T-helper 17 cell (primary cell): ENCODE results near the gene HIRIP3. TPM values are rescaled to one million over a fixed set of nuclear protein-coding genes. Genes with fewer than 3 reads are reported as not detected.

ENCODE experiments used
- ATAC-seq: fragments of 150-1000 bp; cut with Tn5 transposase; 2 replicates; pipeline ENCODE4 v1.10.0; 2021; ENCODE audit warnings: mild to moderate bottlenecking, moderate library complexity
- DNase-seq, 3 donors: peaks; one replicate each; pipeline versions ENCODE4 v3.0.0 to v3.0.0-alpha.2; 2020 to 2021
- H3K9me3 ChIP-seq: one replicate; pipeline ENCODE4 v1.7.0; 2013; ENCODE audit warnings: low read length, mild to moderate bottlenecking; ENCODE audit not compliant: control insufficient read depth, poor library complexity, severe bottlenecking
- H3K27ac Mint-ChIP-seq: one replicate; pipeline ENCODE4 v1.8.0; 2022; ENCODE audit warnings: mild to moderate bottlenecking, moderate library complexity, mixed read lengths
- H3K27me3 Mint-ChIP-seq: one replicate; pipeline ENCODE4 v1.8.0; 2022; ENCODE audit warnings: mixed read lengths
- H3K36me3 Mint-ChIP-seq: one replicate; pipeline ENCODE4 v1.8.0; 2022; ENCODE audit warnings: low read depth, mixed read lengths
- H3K4me1 Mint-ChIP-seq: one replicate; pipeline ENCODE4 v1.8.0; 2022; ENCODE audit warnings: mild to moderate bottlenecking, mixed read lengths
- H3K4me3 Mint-ChIP-seq: one replicate; pipeline ENCODE4 v1.8.0; 2022; ENCODE audit warnings: mild to moderate bottlenecking, moderate library complexity, mixed read lengths
- total RNA-seq, 4 donors: library from RNA in 2 of 4; stranded (reverse) in 2 of 4; gene quantifications; one replicate each; pipeline ENCODE4 v1.2.3 and lab custom pipeline; 2022 to 2026

Gene HIRIP3
- total RNA-seq, 2 donors from 2014 or later, result 11.3 to 11.5 TPM

DNA sequence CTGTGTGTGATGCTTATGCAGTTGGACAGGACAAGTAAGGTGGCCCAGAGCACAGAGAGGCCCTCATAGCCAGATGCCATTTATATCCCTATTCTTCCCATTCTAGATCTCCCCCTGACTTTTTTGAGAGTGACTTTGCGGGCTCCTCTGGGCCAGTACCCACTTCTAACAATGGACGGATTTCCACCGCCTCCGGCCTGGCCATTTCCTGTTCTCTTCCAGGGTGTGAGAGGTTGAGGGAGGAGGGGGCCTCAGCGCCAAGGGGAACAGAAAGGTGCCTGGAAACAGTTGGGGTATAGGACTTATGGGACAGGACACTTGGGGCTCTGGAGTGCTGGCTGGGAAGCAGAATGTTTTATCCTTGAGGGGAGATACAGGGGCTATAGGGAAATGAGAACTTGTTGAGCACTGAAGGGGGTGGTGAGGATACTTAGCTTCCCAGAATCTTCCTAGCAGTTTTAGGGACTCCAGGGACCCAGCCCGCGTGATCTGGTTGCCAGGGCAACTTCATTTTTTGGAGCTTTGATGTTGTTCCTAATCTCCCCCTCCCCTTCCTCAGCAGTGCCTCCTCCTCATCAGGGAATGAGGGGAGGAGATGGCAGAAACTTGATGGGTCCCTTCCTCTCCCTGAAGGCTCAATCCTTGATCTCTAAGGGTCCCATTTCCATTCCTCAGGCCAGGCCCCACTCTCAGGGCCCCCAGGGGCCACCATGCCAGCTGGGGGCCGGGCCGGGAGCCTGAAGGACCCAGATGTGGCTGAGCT is 18.2 kb downstream of the HIRIP3 start:
- Mint-ChIP-seq H3K27ac (peak overlapping the region; percentile 92), H3K27me3 (no peaks in the 10 kb centered on the region), H3K36me3 (peaks cover 4% of the 10 kb centered on the region), H3K4me3 (no peak overlapping the region), H3K4me1 (peaks cover 33% of the 10 kb centered on the region)
- ATAC-seq (no peak), DNase-seq (no peak)
- no peaks in the 10 kb centered on the region for H3K9me3 ChIP-seq

DNA sequence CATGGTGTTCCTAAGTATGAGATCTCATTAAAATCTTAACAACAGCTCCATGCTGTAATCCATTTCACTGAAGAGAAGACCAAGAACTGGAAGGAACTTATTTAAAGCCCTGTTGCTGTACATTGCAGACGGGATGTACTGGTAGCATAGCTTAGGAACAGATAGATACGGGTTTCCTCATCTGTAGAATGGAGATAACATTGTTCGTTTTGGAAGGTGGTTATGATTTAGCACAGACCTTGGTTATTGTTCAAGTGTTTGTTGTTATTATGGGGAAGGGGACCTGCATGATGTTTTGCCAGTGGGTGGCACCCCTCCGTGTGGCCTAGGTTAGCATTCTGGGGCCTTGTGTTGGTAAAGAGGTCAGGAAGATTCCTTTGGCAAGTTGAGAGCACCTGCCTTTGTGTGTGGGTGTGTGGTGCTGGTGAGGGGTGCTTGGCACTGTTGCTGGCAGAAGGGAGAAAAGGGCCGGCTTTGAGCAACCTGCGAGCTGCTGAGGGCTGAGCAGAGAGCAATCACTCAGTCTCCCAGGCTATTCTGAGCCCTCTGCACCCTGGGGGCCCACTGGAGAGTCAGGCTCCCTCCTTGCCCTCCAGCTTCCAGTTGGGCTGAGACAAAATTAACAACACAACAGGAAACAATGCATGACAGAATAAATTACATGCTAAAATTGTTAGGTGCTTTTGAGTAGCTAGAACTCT is 19.5 kb downstream of the HIRIP3 start:
- ATAC-seq, result no peak

DNA sequence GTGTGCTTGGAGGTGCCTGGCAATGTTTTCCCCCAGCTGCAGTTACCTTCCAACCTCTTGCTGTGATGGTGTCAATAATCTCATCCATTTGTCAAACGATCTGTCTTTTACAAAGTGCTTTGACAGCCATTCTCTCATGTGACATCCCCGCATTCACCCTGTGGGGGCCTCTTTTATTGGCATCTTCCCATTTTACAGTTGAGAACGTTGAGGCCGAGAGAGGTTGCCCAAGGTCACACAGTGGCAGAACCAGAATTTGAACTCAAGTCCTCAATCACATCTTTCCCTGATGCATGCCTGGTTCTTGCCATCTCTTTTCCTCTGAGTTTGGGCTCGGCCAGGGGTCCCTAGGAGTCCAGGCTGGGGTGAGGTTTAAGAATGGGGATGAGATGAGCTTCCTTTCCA is 20.3 kb downstream of the HIRIP3 start:
- DNase-seq, result no peak
- ATAC-seq, result no peak
- no peaks in the 10 kb centered on the region for H3K9me3 ChIP-seq
- Mint-ChIP-seq H3K4me3 (peak overlapping the region; percentile 98), H3K27ac (peak overlapping the region; percentile 92), H3K4me1 (peaks cover 30% of the 10 kb centered on the region), H3K27me3 (no peaks in the 10 kb centered on the region), H3K36me3 (peaks cover 4% of the 10 kb centered on the region)

More for the DNA sequence above, 19.5 kb downstream of the HIRIP3 start:
- Mint-ChIP-seq H3K4me3 (peak overlapping the region; percentile 98), H3K36me3 (peaks cover 4% of the 10 kb centered on the region), H3K27me3 (no peaks in the 10 kb centered on the region), H3K4me1 (peaks cover 33% of the 10 kb centered on the region), H3K27ac (peak overlapping the region; percentile 92)
- H3K9me3 ChIP-seq, result no peaks in the 10 kb centered on the region
- no peak for DNase-seq

DNA sequence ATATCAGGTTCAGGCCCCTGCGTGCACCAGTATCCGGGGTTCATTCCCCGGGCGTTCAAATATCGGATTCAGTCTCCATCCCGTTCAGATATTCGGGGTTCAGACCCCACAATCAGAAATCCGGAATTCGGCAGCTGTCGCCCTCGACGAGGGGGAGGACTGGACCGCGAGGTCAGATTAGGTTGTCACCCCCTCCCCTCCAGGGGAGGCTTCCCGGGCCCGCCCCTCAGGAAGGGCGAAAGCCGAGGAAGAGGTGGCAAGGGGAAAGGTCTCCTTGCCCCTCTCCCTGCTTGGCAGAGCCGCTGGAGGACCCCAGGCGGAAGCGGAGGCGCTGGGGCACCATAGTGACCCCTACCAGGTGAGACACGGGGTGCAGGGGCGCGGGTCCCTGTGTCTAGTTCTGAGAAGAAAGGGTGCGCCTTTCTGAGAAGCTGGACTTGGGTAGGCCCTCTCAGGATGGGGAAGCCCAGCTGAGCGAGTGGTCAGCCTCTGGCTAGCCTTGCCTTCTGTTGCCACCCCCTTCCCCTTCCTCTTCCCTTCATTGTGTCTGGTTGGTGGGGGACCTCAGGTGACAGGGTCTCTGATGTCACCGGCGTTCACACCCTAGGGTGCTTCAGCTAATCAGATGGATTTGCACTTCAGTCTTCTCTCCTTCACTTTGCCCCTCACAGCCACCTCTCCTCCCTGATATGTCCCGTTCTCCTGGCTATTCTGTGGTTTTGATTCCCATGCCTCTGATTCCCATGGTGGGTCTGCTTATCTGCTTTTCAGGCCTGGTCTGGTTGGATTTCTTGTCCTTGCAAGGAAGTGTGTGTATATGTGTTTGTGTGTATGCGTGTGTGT is 20.9 kb downstream of the HIRIP3 start:
- Mint-ChIP-seq H3K27ac (peak overlapping the region; percentile 92), H3K27me3 (no peaks in the 10 kb centered on the region), H3K36me3 (peaks cover 3% of the 10 kb centered on the region), H3K4me3 (peak overlapping the region; percentile 98), H3K4me1 (peaks cover 30% of the 10 kb centered on the region)
- no peaks in the 10 kb centered on the region for H3K9me3 ChIP-seq
- DNase-seq (no peak), ATAC-seq (no peak)

DNA sequence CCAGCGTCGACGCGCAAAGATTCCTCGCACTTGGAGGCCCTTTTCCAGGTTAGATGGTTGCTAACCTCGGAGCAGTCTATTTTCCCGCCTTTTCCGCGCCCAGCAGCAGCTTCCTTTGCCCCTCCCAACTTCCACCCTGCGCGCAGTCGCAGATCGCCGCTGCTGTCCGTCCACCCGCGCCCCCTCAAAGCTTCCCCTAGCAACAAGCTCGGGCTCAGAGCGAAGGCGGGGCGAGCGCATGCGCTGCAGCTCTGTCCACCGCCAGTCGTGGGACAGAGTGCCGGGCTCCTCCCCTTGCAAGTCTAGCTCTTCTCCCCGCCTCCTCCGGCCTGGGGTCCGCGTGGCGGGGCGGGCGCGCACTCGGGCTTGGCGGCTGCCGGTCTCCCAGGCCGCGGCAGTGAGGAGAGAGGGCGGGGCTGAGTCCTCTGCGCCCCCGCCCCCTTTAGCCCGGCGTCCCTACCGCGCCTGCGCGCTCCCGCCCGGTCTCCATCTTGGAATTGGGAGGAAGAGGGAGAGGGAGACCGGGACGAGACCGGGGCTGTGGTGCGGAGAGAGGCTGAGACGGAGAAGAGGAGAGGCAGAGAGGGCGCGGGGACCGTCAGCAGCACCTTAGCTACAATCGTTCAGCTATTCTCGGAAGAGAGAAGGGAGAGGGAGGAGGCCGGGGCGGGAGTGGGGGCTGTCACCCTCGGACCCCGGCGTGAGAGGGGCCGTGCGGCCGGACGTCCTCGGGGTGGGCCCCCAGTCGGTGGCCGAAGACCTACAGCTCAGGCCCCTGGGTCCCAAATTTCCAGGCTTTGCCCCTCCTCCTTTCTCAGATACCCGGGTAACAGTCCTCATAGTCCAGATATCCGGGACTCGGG is 21.8 kb downstream of the HIRIP3 start, which contains the start of gene TAOK2:
TAOK2 (plus strand) TSS at position 485 of the 863 bp plus-strand sequence. CDS start 3,905 bp downstream, outside the sequence.
- DNase-seq (peak; percentile 81 to 93 (median 92)), ATAC-seq (peak; percentile 94)
- Mint-ChIP-seq H3K4me3 (peak within 1 kb of the TSS; percentile 98), H3K4me1 (peaks cover 33% of the 10 kb centered on the region), H3K27ac (peak within 1 kb of the TSS; percentile 92), H3K36me3 (peaks cover 2% of the 10 kb centered on the region), H3K27me3 (no peaks in the 10 kb centered on the region)
- H3K9me3 ChIP-seq, result no peaks in the 10 kb centered on the region

DNA sequence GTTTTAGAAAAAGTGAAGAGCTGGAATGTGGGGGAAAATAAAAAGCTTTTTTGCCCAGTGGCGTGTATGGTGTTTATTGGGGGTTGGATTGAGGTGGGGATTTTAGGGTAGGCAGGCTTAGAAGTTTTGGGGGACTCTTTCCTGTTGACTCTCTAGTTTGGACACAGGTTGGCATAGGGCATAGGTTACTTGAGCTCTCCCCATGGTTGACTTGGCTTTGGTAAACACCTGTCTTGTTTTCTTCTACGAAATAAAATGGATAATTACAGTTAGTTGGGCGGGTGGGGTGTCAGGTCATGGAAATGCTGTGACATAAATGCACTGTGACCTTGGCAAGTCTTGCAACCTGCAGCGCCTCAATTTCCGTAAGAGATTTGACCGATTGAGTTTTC is 22.4 kb downstream of the HIRIP3 start:
- DNase-seq, result no peak

DNA sequence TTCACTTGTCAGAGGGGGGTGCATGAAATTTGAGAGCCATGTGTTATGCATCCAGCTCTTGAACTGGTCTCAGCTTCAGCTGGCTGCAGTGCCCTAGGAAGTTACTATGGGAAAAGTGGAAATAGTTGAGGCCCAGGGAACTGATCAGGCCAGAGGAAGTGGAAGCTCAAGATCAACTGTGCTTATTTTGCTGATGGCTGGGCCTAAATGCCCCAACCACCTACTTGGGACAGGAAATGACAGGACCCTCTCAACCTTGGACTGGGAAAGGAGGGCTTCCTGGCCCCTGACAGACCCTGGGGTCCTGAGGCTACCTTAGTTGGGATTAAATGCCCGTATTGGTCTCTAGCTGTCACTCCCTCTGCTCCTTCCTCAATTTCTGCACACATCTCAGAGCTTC is 22.9 kb downstream of the HIRIP3 start:
- ATAC-seq (no peak), DNase-seq (no peak)
- H3K9me3 ChIP-seq, result no peaks in the 10 kb centered on the region
- Mint-ChIP-seq H3K36me3 (peaks cover 4% of the 10 kb centered on the region), H3K4me3 (peak overlapping the region; percentile 98), H3K27ac (no peak overlapping the region), H3K4me1 (peaks cover 33% of the 10 kb centered on the region), H3K27me3 (no peaks in the 10 kb centered on the region)

More for the DNA sequence above, 22.4 kb downstream of the HIRIP3 start:
- H3K36me3 Mint-ChIP-seq, result peaks cover 4% of the 10 kb centered on the region
- peak overlapping the region; percentile 98 for H3K4me3 Mint-ChIP-seq
- peak overlapping the region; percentile 92 for H3K27ac Mint-ChIP-seq
- H3K27me3 Mint-ChIP-seq, result no peaks in the 10 kb centered on the region
- H3K9me3 ChIP-seq, result no peaks in the 10 kb centered on the region
- peaks cover 33% of the 10 kb centered on the region for H3K4me1 Mint-ChIP-seq
- ATAC-seq, result no peak

DNA sequence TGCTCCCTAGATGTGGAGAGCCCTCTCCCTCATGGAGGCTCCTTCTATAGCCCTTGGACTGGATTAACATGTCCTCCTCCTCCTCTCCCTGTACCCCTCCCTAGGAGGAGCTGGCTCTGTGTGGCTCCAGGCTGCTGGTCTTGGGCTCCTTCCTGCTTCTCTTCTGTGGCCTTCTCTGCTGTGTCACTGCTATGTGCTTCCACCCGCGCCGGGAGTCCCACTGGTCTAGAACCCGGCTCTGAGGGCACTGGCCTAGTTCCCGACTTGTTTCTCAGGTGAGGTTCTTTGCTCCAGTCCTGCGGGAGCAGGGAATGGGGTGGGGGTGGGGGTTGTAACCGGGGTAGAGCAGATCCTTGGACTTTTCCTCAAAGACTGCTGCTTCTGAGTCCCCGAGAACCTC is 24.1 kb downstream of the HIRIP3 start:
- no peaks in the 10 kb centered on the region for H3K27me3 Mint-ChIP-seq
- peaks cover 4% of the 10 kb centered on the region for H3K36me3 Mint-ChIP-seq
- no peaks in the 10 kb centered on the region for H3K9me3 ChIP-seq
- H3K4me3 Mint-ChIP-seq, result no peak overlapping the region
- H3K4me1 Mint-ChIP-seq, result peaks cover 28% of the 10 kb centered on the region
- no peak for ATAC-seq
- H3K27ac Mint-ChIP-seq, result no peak overlapping the region
- DNase-seq, result no peak

DNA sequence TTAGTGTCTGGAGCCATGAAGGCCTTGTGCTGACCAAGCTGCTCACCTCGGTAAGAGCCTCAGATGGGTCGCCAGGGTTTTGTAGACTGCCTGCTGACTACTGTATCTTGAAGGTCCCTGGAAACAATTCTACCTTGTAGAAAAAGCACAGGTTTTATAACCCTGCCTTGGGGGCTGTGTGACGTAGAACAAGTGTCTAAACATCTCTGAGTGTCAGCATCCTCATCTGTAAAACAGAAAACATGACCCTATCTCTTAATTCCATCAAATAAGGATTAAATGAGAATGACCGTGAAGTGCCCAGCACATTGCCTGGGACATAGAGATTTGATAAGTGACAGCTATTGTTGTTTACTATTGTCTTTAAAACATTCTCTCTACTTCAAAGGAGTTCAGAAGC is 27.2 kb downstream of the HIRIP3 start:
- Mint-ChIP-seq H3K27me3 (no peaks in the 10 kb centered on the region), H3K36me3 (peaks cover 4% of the 10 kb centered on the region)

DNA sequence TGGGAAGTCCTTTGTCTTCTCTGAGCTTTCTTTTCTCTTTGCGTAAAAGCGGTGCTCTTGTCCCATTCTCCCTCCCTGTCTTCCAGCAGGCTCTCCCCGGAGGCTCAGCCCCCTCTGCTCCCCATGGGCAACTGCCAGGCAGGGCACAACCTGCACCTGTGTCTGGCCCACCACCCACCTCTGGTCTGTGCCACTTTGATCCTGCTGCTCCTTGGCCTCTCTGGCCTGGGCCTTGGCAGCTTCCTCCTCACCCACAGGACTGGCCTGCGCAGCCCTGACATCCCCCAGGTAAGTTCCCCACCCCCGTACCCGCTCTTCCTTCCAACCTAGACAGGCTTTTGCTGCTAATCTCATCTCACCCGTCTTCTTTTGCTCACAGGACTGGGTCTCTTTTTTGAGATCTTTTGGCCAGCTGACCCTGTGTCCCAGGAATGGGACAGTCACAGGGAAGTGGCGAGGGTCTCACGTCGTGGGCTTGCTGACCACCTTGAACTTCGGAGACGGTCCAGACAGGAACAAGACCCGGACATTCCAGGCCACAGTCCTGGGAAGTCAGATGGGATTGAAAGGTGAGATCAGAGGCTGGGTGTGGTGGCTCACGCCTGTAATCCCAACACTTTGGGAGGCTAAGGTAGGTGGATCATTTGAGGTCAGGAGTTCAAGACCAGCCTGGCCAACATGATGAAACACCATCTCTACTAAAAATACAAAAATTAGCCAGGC is 32.2 kb downstream of the HIRIP3 start:
- peaks cover 20% of the 10 kb centered on the region for H3K4me1 Mint-ChIP-seq
- peak overlapping the region; percentile 89 for H3K27ac Mint-ChIP-seq
- H3K27me3 Mint-ChIP-seq, result no peaks in the 10 kb centered on the region
- no peaks in the 10 kb centered on the region for H3K36me3 Mint-ChIP-seq
- no peaks in the 10 kb centered on the region for H3K9me3 ChIP-seq
- DNase-seq (no peak), ATAC-seq (no peak)
- H3K4me3 Mint-ChIP-seq, result peak overlapping the region; percentile 92

More for the DNA sequence above, 27.2 kb downstream of the HIRIP3 start:
- no peak overlapping the region for H3K27ac Mint-ChIP-seq
- no peaks in the 10 kb centered on the region for H3K9me3 ChIP-seq
- no peak for DNase-seq
- ATAC-seq, result no peak
- no peak overlapping the region for H3K4me3 Mint-ChIP-seq
- peaks cover 11% of the 10 kb centered on the region for H3K4me1 Mint-ChIP-seq

DNA sequence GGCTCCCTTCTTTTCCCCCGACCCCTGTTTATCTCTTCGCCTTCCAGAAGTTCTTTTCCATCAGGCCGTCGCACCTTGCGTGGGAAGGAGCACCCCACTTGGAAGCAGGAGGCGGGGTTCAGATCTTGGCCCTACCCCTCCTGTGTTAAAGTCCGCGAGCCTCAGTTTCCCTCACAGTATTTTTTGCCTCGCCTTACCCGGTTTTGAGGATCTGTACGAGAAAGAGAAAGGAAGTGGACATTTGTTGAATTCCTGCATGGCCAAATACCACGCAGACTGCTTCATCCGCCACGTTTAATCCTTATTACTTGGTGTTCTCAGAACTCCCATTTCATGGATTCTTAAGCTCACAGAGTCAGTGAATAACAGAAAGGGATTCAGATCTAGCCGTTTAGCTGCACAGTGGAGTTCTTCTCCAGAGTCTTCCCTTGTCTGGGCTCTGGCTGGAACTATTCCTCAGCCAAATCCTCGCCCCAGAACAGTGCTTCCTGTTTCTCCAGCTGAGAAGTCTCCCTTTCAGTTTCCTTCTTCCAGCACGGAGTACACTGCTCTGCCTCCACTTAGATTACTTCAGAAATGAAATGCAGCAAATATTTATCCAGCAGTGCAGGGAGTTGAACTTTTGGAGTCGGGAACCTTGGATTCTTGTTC is 32.9 kb downstream of the HIRIP3 start:
- no peaks in the 10 kb centered on the region for H3K36me3 Mint-ChIP-seq
- H3K4me1 Mint-ChIP-seq, result peaks cover 20% of the 10 kb centered on the region
- H3K27ac Mint-ChIP-seq, result peak overlapping the region; percentile 89
- no peaks in the 10 kb centered on the region for H3K27me3 Mint-ChIP-seq
- DNase-seq (no peak), ATAC-seq (no peak)
- no peaks in the 10 kb centered on the region for H3K9me3 ChIP-seq
- H3K4me3 Mint-ChIP-seq, result peak overlapping the region; percentile 92
